Stimulated activated naive CD8-positive, alpha-beta T cell treated with anti-CD3 and anti-CD28 coated beads, Interleukin-15, Interleukin-2, amounts not matched to agents 100 ng/mL and 50 ng/mL, for 24 hours (primary cell): ENCODE results near the gene PRKAR1B.
"Not testable (repeated sequence)": the region's sequence is repeated elsewhere in the genome, so short reads cannot be mapped to it uniquely, and the experiment has no call there.

Experiments
- H3K27ac Mint-ChIP-seq: one replicate; pipeline ENCODE4 v1.8.0; 2021; ENCODE audit warnings: mild to moderate bottlenecking, mixed read lengths
- H3K27me3 Mint-ChIP-seq: one replicate; pipeline ENCODE4 v1.8.0; 2021; ENCODE audit warnings: mixed read lengths
- H3K36me3 Mint-ChIP-seq: one replicate; pipeline ENCODE4 v1.8.0; 2021; ENCODE audit warnings: low read depth, mixed read lengths
- H3K4me1 Mint-ChIP-seq: one replicate; pipeline ENCODE4 v1.8.0; 2021; ENCODE audit warnings: low read depth, mixed read lengths
- H3K4me3 Mint-ChIP-seq: one replicate; pipeline ENCODE4 v1.8.0; 2021; ENCODE audit warnings: mild to moderate bottlenecking, mixed read lengths
- H3K9me3 Mint-ChIP-seq: one replicate; pipeline ENCODE4 v1.8.0; 2021; ENCODE audit warnings: mixed read lengths

Gene PRKAR1B

GRCh38 chr7:619368-619840, 107.7 kb downstream of the PRKAR1B start:
- H3K4me1 Mint-ChIP-seq: peaks cover 59% of the 10 kb centered on the region
- H3K27ac Mint-ChIP-seq: peak overlapping the region; percentile 98
- peaks cover 56% of the 10 kb centered on the region for H3K36me3 Mint-ChIP-seq
- peaks cover 30% of the 10 kb centered on the region for H3K9me3 Mint-ChIP-seq
- no peaks in the 10 kb centered on the region for H3K27me3 Mint-ChIP-seq
- H3K4me3 Mint-ChIP-seq: peak overlapping the region; percentile 84

- H3K36me3 Mint-ChIP-seq: peaks cover 50% of the 10 kb centered on the region
These were observed 108.3 kb downstream of the PRKAR1B start for GRCh38 chr7:618539-619367.

DNA sequence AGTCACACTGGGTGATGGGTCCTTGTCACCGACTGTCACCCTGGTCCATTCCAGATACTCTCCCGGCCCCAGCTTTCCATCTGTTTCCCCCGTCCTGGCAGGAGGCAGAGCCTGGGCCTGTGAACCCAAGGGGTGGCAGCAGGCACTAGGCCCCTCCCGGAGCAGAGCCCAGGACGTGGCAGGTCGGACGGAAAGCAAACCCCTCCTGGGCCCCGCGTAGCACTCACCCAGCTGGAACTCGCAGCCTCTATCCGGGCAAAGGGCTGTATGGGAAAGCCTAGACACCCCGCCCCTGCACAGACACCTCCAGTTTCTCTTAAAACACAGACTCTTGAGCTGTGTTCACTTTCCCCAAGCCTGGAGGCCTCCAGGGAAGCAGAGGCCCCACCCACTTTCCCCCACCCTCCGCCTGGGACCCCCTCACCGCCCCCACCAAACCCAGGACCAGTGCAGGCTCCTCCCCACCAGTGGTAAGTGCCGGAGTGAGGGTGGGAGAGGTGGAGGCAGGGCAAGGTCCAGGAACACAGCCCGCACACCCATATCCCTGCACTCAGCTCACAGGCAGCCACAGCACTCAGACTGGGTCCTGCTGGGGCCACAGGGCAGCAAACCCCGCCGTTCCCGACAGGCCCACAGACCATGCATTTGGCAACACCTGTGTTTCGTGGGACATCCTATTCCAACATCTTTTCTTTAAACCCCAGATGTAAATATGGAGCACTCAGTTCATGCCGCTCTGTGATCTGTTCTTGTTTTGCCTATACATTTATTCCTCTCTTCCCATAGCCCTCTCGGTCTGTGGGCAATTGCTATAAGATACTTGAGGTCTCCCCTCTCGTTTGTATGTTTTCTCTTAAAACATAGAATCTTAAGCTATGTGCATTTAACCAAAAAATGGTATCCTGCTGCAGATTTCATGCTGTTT, 109.2 kb downstream of the PRKAR1B start:
- peaks cover 41% of the 10 kb centered on the region for H3K36me3 Mint-ChIP-seq
- H3K4me1 Mint-ChIP-seq: peaks cover 71% of the 10 kb centered on the region
- peaks cover 24% of the 10 kb centered on the region for H3K9me3 Mint-ChIP-seq
- H3K27ac Mint-ChIP-seq: peak overlapping the region; percentile 98
- H3K4me3 Mint-ChIP-seq: peak overlapping the region; percentile 84
- no peaks in the 10 kb centered on the region for H3K27me3 Mint-ChIP-seq

More at GRCh38 chr7:618539-619367, 108.3 kb downstream of the PRKAR1B start:
- Mint-ChIP-seq H3K4me3 (peak overlapping the region; percentile 84), H3K27me3 (no peaks in the 10 kb centered on the region), H3K9me3 (peaks cover 30% of the 10 kb centered on the region), H3K27ac (peak overlapping the region; percentile 98), H3K4me1 (peaks cover 65% of the 10 kb centered on the region)

DNA sequence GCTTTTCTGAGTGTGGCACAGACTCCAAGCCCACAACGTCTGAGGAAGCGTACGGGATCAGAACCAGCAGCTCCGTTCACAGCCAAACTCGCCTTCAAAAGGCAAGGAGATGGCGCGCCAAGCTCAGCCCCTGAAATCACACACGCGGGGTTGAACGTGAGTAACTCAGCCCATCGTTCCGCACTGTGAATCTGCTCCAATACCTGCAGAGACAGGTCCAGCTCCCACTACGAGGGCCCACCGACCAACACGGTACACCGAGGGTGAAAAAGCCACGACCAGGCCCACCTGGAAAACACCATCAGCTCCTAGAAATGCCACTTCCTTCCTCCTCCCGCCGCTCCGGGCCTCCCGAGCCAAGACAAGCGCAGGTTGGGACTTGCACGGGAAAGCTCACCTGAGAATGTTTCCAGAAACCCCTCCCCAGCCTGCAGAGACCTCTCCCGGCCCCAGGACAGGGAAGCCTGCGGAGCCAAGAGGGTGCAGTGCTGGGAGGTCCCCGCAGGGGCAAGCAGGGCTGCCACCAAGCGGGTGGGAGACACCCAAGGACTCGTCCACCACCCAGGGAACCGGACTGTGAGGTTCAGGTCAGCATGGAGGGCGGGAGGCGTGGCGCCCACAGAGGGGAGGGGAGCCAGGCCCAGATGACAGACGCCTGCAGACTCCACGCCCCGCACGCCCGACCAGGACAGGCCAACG, 113.5 kb downstream of the PRKAR1B start:
- Mint-ChIP-seq H3K27me3 (no peaks in the 10 kb centered on the region), H3K27ac (peak overlapping the region; percentile 55), H3K4me3 (peak overlapping the region; percentile 84), H3K9me3 (peaks cover 11% of the 10 kb centered on the region), H3K4me1 (peaks cover 81% of the 10 kb centered on the region), H3K36me3 (peaks cover 37% of the 10 kb centered on the region)

GRCh38 chr7:611837-612236, 115.2 kb downstream of the PRKAR1B start:
- H3K4me3 Mint-ChIP-seq: peak overlapping the region; percentile 25
- H3K27me3 Mint-ChIP-seq: not testable (repeated sequence)
- H3K36me3 Mint-ChIP-seq: peaks cover 46% of the 10 kb centered on the region
- H3K27ac Mint-ChIP-seq: peak overlapping the region; percentile 92
- peaks cover 11% of the 10 kb centered on the region for H3K9me3 Mint-ChIP-seq
- peaks cover 81% of the 10 kb centered on the region for H3K4me1 Mint-ChIP-seq

DNA sequence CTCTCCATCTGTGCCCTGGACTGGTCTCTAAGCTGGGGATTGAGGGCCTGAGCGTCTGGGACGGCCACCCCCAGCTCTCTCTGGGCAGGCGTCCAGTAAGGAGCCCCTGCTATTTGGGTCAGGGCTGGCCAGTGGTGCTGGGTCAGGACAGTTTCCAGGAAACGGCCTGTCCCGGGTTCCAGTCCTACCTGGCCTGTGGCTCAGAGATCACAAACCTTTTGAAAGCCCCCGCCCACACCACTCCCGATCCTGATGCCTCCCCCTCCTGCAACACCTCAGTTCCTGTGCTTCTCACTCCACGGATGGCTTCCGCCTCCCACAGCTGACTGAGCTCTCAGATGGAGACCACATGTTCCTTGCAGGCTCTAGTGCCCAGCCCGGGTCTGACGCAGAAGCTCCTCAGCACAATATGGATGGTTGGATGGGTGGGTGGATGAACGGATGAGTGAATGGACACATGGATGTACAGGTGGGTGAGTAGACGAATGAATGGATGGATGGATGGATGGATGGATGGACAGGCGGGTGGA, 115.7 kb downstream of the PRKAR1B start:
- peaks cover 11% of the 10 kb centered on the region for H3K9me3 Mint-ChIP-seq
- peaks cover 45% of the 10 kb centered on the region for H3K36me3 Mint-ChIP-seq
- peak overlapping the region; percentile 92 for H3K27ac Mint-ChIP-seq
- H3K4me3 Mint-ChIP-seq: peak overlapping the region; percentile 84
- H3K4me1 Mint-ChIP-seq: peaks cover 80% of the 10 kb centered on the region
- no peaks in the 10 kb centered on the region for H3K27me3 Mint-ChIP-seq

DNA sequence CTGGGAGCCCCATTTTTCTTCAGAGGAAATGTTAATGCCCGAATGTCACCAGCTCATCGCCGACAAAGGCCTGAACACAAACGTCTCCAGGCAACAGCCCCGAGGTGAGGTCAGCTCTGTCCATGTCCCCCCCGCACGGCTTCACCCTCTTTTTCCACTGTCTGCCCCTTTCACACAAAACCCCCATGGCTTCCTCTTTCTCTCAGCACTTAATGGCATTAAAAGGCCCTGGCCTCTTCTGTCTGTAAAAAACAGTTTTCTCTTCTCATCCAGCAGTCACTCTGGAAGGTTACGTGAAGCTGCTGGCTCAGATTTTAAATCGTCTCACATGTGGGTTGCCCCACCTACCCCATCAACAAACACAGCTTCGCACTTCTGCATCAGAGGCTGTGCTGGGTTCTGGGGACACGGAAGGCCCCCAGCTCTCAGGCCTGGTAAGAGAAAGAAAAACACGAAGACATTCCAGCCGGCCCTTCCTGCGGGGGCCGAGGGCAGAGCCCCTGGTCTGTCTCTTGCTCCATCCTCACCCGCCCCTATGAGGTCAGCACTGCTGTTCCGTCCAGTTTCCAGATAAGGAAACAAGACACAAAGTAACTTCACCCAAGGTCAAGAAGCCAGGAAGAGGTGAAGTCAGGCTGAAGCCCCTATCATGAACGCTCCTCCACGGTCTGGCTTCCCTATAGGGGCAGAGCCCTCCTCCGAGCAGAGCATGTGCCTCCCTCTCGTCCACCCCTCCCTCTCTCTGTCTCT, 116.4 kb downstream of the PRKAR1B start:
- H3K27me3 Mint-ChIP-seq: no peaks in the 10 kb centered on the region
- peaks cover 11% of the 10 kb centered on the region for H3K9me3 Mint-ChIP-seq
- H3K27ac Mint-ChIP-seq: peak overlapping the region; percentile 92
- peaks cover 79% of the 10 kb centered on the region for H3K4me1 Mint-ChIP-seq
- H3K36me3 Mint-ChIP-seq: peaks cover 51% of the 10 kb centered on the region
- peak overlapping the region; percentile 84 for H3K4me3 Mint-ChIP-seq

DNA sequence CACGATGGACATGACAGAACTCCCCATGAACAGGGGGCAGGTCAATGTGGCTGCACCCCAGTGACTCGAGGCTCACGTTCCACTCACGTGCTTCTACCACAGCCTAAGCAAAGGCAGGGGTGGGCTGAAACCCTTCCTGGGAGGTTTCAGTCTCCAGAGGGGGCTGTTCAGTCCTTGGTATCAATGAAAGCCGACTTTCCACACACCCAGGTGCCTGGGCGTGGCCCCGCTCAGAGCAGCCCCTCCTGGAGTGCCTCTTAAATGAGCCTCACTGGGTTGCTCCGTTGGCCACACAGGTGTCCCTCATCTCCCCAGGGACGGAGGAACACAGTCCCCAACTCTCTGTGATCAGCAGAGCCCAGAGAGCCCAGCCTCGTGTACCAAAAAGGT, 116.9 kb downstream of the PRKAR1B start:
- Mint-ChIP-seq H3K4me1 (peaks cover 83% of the 10 kb centered on the region), H3K9me3 (peaks cover 11% of the 10 kb centered on the region), H3K27ac (peak overlapping the region; percentile 92), H3K4me3 (peak overlapping the region; percentile 84), H3K27me3 (no peaks in the 10 kb centered on the region), H3K36me3 (peaks cover 57% of the 10 kb centered on the region)

DNA sequence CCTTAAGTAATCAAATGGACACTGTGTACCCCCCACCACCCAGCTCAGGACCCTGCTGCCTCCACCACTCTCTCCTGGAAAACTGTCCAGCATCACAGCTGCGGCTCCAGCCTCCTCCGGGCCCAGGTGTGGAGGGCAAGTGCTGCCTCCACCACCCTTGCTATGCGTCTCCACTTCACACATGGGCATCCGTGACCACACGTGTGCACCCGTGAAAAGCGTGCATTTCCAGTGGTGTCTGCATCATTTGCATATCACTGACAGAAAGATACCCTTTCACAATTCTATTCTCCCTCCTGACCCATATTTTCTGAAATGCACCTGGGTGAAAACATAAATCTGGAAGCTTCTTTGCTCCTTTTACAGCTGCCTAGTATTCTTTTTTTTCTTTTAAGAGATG, 117.7 kb downstream of the PRKAR1B start:
- Mint-ChIP-seq H3K36me3 (peaks cover 64% of the 10 kb centered on the region), H3K9me3 (peaks cover 11% of the 10 kb centered on the region), H3K4me1 (peaks cover 83% of the 10 kb centered on the region), H3K27me3 (no peaks in the 10 kb centered on the region), H3K27ac (peak overlapping the region; percentile 90), H3K4me3 (peak overlapping the region; percentile 84)

GRCh38 chr7:608954-609353, 118.1 kb downstream of the PRKAR1B start:
- Mint-ChIP-seq H3K27me3 (no peaks in the 10 kb centered on the region), H3K36me3 (peaks cover 67% of the 10 kb centered on the region), H3K9me3 (peaks cover 11% of the 10 kb centered on the region), H3K4me1 (peaks cover 83% of the 10 kb centered on the region), H3K27ac (peak overlapping the region; percentile 90), H3K4me3 (peak overlapping the region; percentile 84)

- Mint-ChIP-seq H3K9me3 (peaks cover 11% of the 10 kb centered on the region), H3K4me3 (peak overlapping the region; percentile 85), H3K36me3 (peaks cover 68% of the 10 kb centered on the region), H3K27me3 (no peaks in the 10 kb centered on the region), H3K27ac (peak overlapping the region; percentile 95), H3K4me1 (peaks cover 83% of the 10 kb centered on the region)
These were observed 118.7 kb downstream of the PRKAR1B start for GRCh38 chr7:608361-608760.

- Mint-ChIP-seq H3K27me3 (no peaks in the 10 kb centered on the region), H3K36me3 (peaks cover 73% of the 10 kb centered on the region)
These were observed 119.1 kb downstream of the PRKAR1B start for GRCh38 chr7:607938-608337.

GRCh38 chr7:605661-606450, 121.2 kb downstream of the PRKAR1B start:
- Mint-ChIP-seq H3K27ac (peak overlapping the region; percentile 100), H3K27me3 (no peaks in the 10 kb centered on the region), H3K36me3 (peaks cover 60% of the 10 kb centered on the region), H3K4me3 (peak overlapping the region; percentile 90), H3K9me3 (no peaks in the 10 kb centered on the region), H3K4me1 (peaks cover 88% of the 10 kb centered on the region)

More at GRCh38 chr7:607938-608337, 119.1 kb downstream of the PRKAR1B start:
- Mint-ChIP-seq H3K4me3 (peak overlapping the region; percentile 85), H3K9me3 (peaks cover 11% of the 10 kb centered on the region), H3K4me1 (peaks cover 85% of the 10 kb centered on the region), H3K27ac (peak overlapping the region; percentile 95)
